ENCODE measurements around the gene SLFN13. TPM values are rescaled to one million over a fixed set of nuclear protein-coding genes. Genes with fewer than 3 reads are reported as not detected.
"Not testable (repeated sequence)": the region's sequence is repeated elsewhere in the genome, so short reads cannot be mapped to it uniquely, and the experiment has no call there.

Gene SLFN13
- total RNA-seq, 1 donor from 2014 or later = 6.7 TPM

GRCh38 chr17:35447499-35447898 lies 1.1 kb downstream of the SLFN13 start:
- DNase-seq (ENCODE audit: missing footprints) (no peak), ATAC-seq (peak; percentile 48)
- intact Hi-C loops (cut with DNase I) = no loop called here

- ATAC-seq (no peak), DNase-seq (ENCODE audit: missing footprints) (no peak)
- intact Hi-C loops (cut with DNase I) = no loop called here
These were observed 10.1 kb downstream of the SLFN13 start for GRCh38 chr17:35438433-35438832.

DNA sequence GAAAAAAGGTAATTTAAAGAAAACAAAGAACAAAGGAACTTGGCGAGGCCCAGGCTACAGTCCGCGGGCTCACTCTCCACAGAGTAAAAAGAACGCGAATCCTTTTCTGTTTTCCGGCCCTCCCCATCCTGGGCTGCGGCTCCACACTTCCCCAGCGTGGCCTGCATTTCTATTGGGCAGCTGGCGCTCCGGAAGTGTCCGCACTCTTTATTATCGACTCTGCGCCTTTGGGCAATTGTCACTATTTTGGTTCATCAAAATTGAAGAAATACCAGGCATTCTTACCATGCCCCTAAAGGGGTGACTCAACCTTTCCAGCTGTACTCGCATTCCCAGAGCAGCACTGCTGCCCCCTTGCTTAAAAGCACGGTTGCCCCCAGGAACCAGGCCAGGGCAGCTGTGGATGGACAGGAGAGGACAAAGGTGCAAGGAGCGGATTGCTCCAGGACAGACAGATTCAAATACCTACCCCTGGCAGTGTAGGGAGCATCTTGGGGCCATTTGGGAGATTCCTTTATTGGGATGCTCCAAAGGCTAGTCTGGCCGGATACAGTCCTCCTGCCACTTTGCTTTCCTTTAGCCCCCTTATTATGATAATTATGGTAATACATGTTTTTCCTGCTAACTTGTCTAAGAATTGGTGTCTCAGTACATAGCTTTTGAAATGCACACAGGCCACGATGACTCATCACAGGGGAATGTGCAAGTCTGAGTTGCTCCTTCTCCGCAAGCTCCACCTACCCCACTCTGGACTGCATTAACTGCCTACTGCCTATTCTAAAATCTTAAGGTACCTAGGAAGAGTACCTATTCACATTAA lies 15.3 kb downstream of the SLFN13 start:
- ATAC-seq (peak; percentile 93), DNase-seq (ENCODE audit: missing footprints) (peak; percentile 76)
- intact Hi-C loops (cut with DNase I) = loop anchor here (2.0 to 5.0 kb wide), 3 partner anchors 54 to 121 kb away; partner anchors contain the start of gene SLFN11

DNA sequence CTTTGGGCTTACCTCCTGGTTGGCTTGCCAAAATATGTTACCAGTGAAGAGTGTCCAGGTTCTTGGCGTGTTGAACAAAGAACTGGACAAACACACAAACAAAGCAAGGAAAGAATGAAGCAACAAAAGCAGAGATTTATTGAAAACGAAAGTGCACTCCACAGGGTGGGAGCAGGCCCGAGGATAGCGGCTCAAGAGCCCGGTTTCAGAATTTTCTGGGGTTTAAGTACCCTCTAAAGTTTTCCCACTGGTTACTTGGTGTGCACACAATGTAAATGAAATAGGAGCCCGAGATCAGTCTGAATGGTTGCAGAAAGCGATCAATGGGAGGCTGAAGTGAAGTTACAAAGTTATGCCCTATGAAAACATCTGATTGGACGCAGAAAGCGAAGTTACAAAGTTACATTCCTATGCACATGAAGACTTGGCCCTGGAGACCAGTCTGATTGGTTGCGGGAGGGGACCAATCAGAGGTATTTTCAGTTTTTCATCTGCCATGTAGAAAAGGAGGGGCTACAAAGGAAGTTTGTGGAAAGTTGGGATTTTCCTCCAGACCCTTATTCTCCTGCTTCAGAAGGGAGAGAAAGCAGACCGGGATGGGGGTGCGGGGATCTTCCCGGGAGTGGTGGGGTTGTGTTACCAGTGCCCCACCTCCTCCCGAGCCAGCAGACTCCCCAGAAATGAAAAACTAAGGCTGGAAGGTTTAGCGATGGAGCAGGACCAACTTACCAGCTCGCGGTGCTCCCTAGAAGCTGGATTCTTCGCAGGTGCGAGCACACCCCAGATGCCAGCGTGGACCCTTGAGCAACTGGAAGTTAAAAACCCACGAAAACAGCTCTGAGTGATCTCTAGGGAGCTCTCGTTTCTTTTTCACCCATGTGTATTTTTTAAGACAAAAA lies 16.1 kb downstream of the SLFN13 start, which contains the start of gene SLFN12:
TSS of gene SLFN12 (minus strand) at position 325 of the 899 bp plus-strand sequence. CDS start 9,472 bp downstream, outside the sequence.
- intact Hi-C loops (cut with DNase I) = loop anchor here (2.0 to 5.0 kb wide), 3 partner anchors 55 to 120 kb away; partner anchors contain the start of gene SLFN11
- ATAC-seq = peak; percentile 90

DNA sequence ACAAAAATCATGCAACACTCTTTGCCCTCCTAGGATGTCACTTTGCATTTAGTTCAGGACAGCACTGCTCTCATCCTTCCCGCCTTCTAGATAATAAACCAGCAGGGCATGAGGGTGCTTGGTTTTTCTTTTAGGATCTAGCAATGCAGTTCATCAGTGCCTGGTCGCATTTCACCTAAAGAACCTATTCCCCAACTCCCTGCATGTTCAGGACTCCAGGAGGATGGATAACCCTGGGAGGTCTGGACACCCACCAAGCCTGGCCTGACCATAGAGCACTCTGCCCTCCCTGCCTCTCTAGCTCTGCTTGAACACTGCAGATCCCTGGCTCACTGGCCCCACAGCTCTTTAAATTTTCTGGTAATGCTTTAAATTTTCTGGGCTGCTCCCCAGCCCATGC lies 18.9 kb downstream of the SLFN13 start:
- no peak for DNase-seq (ENCODE audit: missing footprints)
- ATAC-seq = no peak
- intact Hi-C loops (cut with DNase I) = loop anchor here (5.0 kb wide), 2 partner anchors 58 to 117 kb away; no protein-coding TSS in a partner anchor

More for the DNA sequence above, 16.1 kb downstream of the SLFN13 start, which contains the start of gene SLFN12:
- no peak for DNase-seq (ENCODE audit: missing footprints)

DNA sequence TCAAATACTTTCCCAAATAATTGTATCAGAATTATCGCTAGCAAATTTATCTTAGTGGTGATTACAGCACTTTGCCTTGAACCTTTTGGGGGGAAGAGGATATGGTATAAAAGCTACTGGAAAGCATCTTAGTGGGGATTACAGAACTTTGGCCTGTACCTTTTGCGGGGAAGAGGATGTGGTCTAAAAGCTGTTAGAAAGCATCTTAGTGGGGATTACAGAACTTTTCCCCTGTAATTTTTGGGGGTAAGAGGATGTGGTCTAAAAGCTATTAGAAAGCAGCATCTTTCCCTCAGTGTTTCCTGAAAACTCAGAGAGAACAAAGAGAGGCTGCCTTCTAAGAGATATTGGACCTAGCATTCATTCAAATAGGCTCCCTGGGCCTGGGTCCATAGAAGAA lies 20.3 kb downstream of the SLFN13 start:
- ATAC-seq (no peak), DNase-seq (ENCODE audit: missing footprints) (no peak)
- intact Hi-C loops (cut with DNase I) = no loop called here

GRCh38 chr17:35423761-35424160 lies 24.8 kb downstream of the SLFN13 start:
- intact Hi-C loops (cut with DNase I) = no loop called here

DNA sequence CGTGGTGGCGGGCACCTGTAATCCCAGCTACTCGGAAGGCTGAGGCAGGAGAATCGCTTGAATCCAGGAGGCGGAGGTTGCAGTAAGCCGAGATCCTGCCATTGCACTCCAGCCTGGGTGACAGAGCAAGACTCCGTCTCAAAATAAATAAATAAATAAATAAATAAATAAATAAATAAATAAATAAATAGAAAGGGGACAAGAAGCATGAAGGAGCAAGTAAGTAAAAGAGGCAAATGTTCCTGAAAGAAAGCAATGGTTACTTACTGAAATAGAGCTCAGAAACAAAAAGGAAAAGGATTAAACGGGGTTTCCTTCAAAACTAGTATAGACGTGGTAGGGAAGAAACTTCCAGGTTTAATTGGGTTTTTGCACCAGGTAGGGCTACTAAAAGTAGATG lies 27.5 kb downstream of the SLFN13 start:
- intact Hi-C loops (cut with DNase I); DNase-seq (ENCODE audit: missing footprints); ATAC-seq: not testable (repeated sequence)

More at GRCh38 chr17:35423761-35424160, 24.8 kb downstream of the SLFN13 start:
- ATAC-seq (no peak), DNase-seq (ENCODE audit: missing footprints) (no peak)

GRCh38 chr17:35416659-35417058 lies 31.9 kb downstream of the SLFN13 start:
- DNase-seq (ENCODE audit: missing footprints) (no peak), ATAC-seq (no peak)
- intact Hi-C loops (cut with DNase I) = no loop called here

DNA sequence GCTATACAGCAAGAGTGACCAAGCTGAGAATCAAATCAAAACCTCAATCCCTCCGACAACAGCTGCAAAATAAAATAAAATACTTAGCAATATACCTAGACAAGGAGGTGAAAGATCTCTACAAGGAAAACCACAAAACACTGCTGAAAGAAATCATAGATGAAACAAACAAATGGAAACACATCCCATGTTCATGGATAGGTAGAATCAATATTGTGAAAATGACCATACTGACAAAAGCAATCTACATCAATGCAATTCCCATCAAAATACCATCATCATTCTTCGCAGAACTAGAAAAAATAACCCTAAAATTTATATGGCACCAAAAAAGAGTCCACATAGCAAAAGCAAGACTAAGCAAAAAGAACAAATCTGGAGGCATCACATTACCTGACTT lies 33.9 kb downstream of the SLFN13 start:
- intact Hi-C loops (cut with DNase I); ATAC-seq; DNase-seq (ENCODE audit: missing footprints): not testable (repeated sequence)

- intact Hi-C loops (cut with DNase I) = no loop called here
- no peak for ATAC-seq
- DNase-seq (ENCODE audit: missing footprints) = no peak
These were observed 34.3 kb downstream of the SLFN13 start for GRCh38 chr17:35414247-35414646.

DNA sequence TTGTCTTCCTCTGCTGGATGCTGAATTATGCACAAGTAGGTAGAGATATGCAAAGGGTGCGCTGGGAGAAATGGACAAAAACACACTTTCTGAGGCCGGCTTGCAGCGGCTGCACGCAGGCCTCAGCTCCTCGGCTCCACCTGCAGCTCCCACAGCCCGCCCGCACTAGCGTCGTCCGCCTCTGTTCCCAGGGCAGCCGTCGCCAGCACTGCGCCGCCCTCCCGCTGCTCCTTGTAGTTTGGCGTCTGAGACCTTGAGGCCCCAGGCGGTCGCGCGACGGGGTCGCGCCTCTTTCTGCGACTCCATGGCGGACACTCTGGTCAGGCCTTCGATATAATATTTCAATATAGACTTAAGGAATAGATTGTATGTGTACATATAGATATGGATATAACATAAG lies 41.0 kb downstream of the SLFN13 start:
- intact Hi-C loops (cut with DNase I) = no loop called here
- no peak for DNase-seq (ENCODE audit: missing footprints)
- no peak for ATAC-seq

DNA sequence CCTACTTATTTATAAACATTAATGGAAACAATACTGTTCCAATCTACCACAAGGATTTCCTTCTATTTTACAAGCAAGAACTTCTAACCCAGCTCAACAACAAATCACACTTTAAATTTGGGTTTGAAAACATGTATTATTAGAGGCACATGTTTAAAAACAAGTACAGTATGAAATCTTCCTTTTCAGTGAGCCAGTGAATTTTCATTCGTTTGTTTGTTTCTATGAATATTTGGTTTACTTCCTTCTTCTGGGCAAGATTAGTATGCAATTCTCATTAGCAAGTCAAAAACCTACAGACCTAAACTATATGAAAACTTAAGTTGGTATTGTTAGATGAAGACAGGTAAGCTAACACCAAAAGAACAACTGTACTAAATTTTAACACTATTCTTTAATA lies 42.0 kb downstream of the SLFN13 start:
- intact Hi-C loops (cut with DNase I) = no loop called here
- ATAC-seq (no peak), DNase-seq (ENCODE audit: missing footprints) (no peak)

DNA sequence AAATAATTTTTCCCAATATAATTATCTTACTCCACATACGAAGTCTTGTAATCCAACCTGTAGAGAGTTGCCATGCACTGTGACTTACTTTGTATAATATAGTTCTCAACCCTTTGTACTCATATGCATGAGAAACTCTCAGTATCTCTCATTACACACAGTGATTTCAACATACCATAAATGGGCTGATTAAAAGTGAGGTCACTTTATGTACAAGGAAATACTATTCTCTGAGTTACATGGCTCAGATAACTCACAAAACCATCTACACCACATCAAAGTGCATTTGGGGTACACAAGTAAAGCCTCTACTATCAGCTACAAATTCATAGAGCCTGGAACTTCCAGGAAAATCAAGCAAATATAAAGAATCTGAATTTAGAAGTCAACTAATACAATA lies 44.2 kb downstream of the SLFN13 start:
- ATAC-seq (no peak), DNase-seq (ENCODE audit: missing footprints) (no peak)
- intact Hi-C loops (cut with DNase I) = no loop called here

GRCh38 chr17:35393783-35394182 lies 54.8 kb downstream of the SLFN13 start:
- DNase-seq (ENCODE audit: missing footprints); ATAC-seq; intact Hi-C loops (cut with DNase I): not testable (repeated sequence)

GRCh38 chr17:35390663-35391062 lies 57.9 kb downstream of the SLFN13 start:
- intact Hi-C loops (cut with DNase I) = no loop called here
- DNase-seq (ENCODE audit: missing footprints) (no peak), ATAC-seq (no peak)

DNA sequence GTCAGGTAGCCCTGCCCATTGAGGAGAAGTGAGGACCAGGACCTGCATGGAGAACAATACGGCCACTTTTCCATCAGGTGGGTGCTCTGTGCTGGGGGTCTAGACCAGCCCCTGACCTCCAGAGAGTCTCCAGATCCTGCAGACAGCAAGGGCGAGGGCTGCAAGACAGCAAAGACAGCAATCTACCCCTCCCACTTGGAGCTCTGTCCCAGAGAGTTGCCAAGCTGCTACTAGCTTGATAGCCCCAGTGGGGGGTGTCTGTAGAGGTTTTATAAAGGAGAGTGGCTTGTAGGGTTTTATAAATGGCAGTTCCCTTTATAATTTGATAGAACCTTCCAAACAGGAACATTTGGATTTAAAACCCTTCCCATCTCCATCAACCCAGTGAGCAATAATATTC lies 58.4 kb downstream of the SLFN13 start:
- no peak for DNase-seq (ENCODE audit: missing footprints)
- intact Hi-C loops (cut with DNase I) = no loop called here
- ATAC-seq = no peak

- intact Hi-C loops (cut with DNase I) = no loop called here
- no peak for ATAC-seq
- DNase-seq (ENCODE audit: missing footprints) = no peak
These were observed 61.1 kb downstream of the SLFN13 start for GRCh38 chr17:35387496-35387895.
